Adipocyte (in vitro differentiated cells): ENCODE measurements around the gene GHR.

ENCODE experiments used
- DNase-seq: peaks from one replicate; pipeline ENCODE4 v3.0.0-alpha.2; 2015; ENCODE audit warnings: low read depth
- H3K27me3 ChIP-seq: replicated peaks from 2 replicates; pipeline ENCODE4 v1.7.0; 2013; ENCODE audit warnings: mild to moderate bottlenecking, low read length, moderate library complexity; ENCODE audit not compliant: control insufficient read depth, insufficient read depth
- H3K36me3 ChIP-seq: 2 replicates; pipeline ENCODE4 v1.7.0; 2013; ENCODE audit warnings: low read length, mild to moderate bottlenecking, moderate library complexity; ENCODE audit not compliant: control insufficient read depth, insufficient read depth, severe bottlenecking
- H3K4me1 ChIP-seq: 2 replicates; pipeline ENCODE4 v1.7.0; 2013; ENCODE audit warnings: mild to moderate bottlenecking, low read length, moderate library complexity; ENCODE audit not compliant: control insufficient read depth, insufficient read depth
- H3K4me3 ChIP-seq: 2 replicates; pipeline ENCODE4 v1.7.0; 2013; ENCODE audit warnings: mild to moderate bottlenecking, low read length, moderate library complexity
- H3K9ac ChIP-seq: 2 replicates; pipeline ENCODE4 v1.7.0; 2013; ENCODE audit warnings: mild to moderate bottlenecking, low read length, moderate library complexity
- H3K9me3 ChIP-seq: 2 replicates; pipeline ENCODE4 v1.7.0; 2013; ENCODE audit warnings: mild to moderate bottlenecking, low read length, moderate library complexity; ENCODE audit not compliant: control insufficient read depth

Gene GHR

GRCh38 chr5:42403236-42403635 is 20.0 kb upstream of the GHR start:
- Histone ChIP-seq H3K9ac (no peak overlapping the region), H3K4me3 (no peak overlapping the region), H3K4me1 (peaks cover 12% of the 10 kb centered on the region), H3K36me3 (no peaks in the 10 kb centered on the region), H3K9me3 (no peaks in the 10 kb centered on the region), H3K27me3 (peaks cover 7% of the 10 kb centered on the region)
- no peak for DNase-seq

GRCh38 chr5:42404366-42404765 is 18.9 kb upstream of the GHR start:
- H3K9me3 ChIP-seq: no peaks in the 10 kb centered on the region
- peaks cover 12% of the 10 kb centered on the region for H3K4me1 ChIP-seq
- DNase-seq: no peak
- no peaks in the 10 kb centered on the region for H3K27me3 ChIP-seq
- no peaks in the 10 kb centered on the region for H3K36me3 ChIP-seq
- H3K9ac ChIP-seq: no peak overlapping the region
- peak overlapping the region; percentile 42 for H3K4me3 ChIP-seq

- Histone ChIP-seq H3K36me3 (no peaks in the 10 kb centered on the region), H3K27me3 (no peaks in the 10 kb centered on the region), H3K4me3 (no peak overlapping the region), H3K4me1 (peaks cover 12% of the 10 kb centered on the region), H3K9ac (no peak overlapping the region), H3K9me3 (no peaks in the 10 kb centered on the region)
- no peak for DNase-seq
Measured at GRCh38 chr5:42419294-42419693, 3.9 kb upstream of the GHR start.

GRCh38 chr5:42422656-42423280 is 471 bp upstream of the GHR start:
- Histone ChIP-seq H3K36me3 (no peaks in the 10 kb centered on the region), H3K9me3 (no peaks in the 10 kb centered on the region), H3K4me1 (peaks cover 16% of the 10 kb centered on the region), H3K9ac (peak overlapping the region; percentile 94), H3K4me3 (peak overlapping the region; percentile 87), H3K27me3 (no peaks in the 10 kb centered on the region)
- no peak for DNase-seq

DNA sequence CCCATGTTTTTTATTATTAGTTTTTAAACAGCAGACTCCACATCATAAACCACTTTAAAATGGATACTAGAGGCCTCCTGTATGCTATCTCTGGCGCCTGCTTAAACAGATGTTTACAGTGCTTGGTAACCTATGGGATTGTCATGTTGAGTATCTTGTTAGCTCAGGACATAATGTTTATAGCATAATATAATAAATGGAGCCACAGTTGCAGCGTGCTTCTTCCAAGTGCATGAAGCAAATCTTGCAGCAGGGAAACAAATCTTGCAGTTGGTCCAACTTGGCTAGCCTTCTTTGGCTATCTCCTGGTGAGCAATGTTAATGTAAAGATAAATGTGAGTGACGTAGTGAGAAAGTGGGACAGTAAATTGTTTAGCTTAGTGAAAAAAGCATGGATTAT is 2.8 kb downstream of the GHR start:
- no peak for DNase-seq
- Histone ChIP-seq H3K4me3 (peak overlapping the region; percentile 87), H3K27me3 (no peaks in the 10 kb centered on the region), H3K36me3 (no peaks in the 10 kb centered on the region), H3K4me1 (peaks cover 23% of the 10 kb centered on the region), H3K9me3 (no peaks in the 10 kb centered on the region), H3K9ac (peak overlapping the region; percentile 94)

DNA sequence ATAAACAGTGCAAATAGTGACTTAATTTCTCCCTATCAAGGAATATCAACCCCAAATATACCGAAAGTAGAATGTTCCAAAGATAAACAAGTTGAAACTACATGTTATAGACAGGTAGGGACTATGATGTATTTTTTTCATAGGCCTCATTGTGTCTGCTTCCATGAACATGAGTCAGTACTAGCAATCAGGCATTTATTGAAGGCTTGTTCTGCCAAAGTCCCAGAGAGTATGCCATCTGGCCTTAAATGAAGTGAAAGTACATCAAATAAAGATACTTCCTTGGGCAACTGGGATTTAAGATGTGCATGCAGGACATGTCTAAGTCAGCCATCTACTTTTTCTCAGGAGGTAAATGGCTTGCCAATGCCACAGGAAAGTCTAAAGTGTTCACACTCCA is 6.5 kb downstream of the GHR start:
- no peak overlapping the region for H3K4me3 ChIP-seq
- H3K9me3 ChIP-seq: no peaks in the 10 kb centered on the region
- H3K27me3 ChIP-seq: no peaks in the 10 kb centered on the region
- DNase-seq: no peak
- no peaks in the 10 kb centered on the region for H3K36me3 ChIP-seq
- H3K4me1 ChIP-seq: peaks cover 24% of the 10 kb centered on the region
- no peak overlapping the region for H3K9ac ChIP-seq

DNA sequence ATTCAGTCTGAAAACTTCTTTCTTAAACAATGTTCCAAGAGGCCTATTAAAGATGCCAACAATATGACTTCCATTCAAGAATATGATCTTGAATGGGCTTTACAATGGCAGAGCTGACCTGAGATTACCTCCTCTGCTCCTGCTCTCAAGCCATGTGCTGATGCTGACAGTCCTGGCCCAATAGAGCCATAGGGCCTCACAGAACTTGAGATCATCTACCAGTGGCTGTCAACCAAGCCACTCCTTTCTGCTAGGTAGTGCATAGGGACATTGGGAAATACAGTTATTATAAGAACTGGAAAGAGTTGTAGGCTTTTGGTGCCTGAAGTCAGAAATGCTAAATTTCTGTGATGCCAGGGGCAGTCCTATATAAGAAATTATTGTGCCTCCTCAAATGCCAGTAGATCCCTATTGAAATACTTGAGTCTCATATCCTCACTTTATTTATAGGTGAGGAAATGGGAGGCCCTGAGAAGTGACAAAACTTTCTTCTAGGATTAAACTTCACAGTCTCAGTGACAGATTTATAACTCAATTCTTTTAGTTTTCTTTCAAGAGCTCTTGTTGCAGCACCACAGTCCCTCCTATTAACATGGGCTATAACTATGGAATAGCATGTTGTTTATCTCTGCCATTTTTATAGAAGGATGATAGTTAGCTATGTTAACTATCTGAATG is 10.9 kb downstream of the GHR start:
- peaks cover 3% of the 10 kb centered on the region for H3K9me3 ChIP-seq
- H3K9ac ChIP-seq: no peak overlapping the region
- H3K4me3 ChIP-seq: no peak overlapping the region
- H3K4me1 ChIP-seq: peaks cover 33% of the 10 kb centered on the region
- DNase-seq: no peak
- no peaks in the 10 kb centered on the region for H3K27me3 ChIP-seq
- no peaks in the 10 kb centered on the region for H3K36me3 ChIP-seq

GRCh38 chr5:42436051-42436450 is 12.8 kb downstream of the GHR start:
- H3K9me3 ChIP-seq: peaks cover 3% of the 10 kb centered on the region
- H3K9ac ChIP-seq: no peak overlapping the region
- no peaks in the 10 kb centered on the region for H3K27me3 ChIP-seq
- no peak overlapping the region for H3K4me3 ChIP-seq
- H3K4me1 ChIP-seq: peaks cover 26% of the 10 kb centered on the region
- DNase-seq: no peak
- peaks cover 8% of the 10 kb centered on the region for H3K36me3 ChIP-seq

- Histone ChIP-seq H3K9me3 (peaks cover 3% of the 10 kb centered on the region), H3K4me3 (no peak overlapping the region), H3K36me3 (no peaks in the 10 kb centered on the region), H3K4me1 (peaks cover 7% of the 10 kb centered on the region), H3K9ac (no peak overlapping the region), H3K27me3 (no peaks in the 10 kb centered on the region)
- DNase-seq: no peak
Measured at GRCh38 chr5:42454216-42454995, 31.2 kb downstream of the GHR start.

- peaks cover 4% of the 10 kb centered on the region for H3K36me3 ChIP-seq
- DNase-seq: no peak
- no peaks in the 10 kb centered on the region for H3K4me1 ChIP-seq
- H3K9me3 ChIP-seq: no peaks in the 10 kb centered on the region
- no peak overlapping the region for H3K9ac ChIP-seq
- H3K4me3 ChIP-seq: no peak overlapping the region
- no peaks in the 10 kb centered on the region for H3K27me3 ChIP-seq
Measured at GRCh38 chr5:42461033-42461432, 37.8 kb downstream of the GHR start.

DNA sequence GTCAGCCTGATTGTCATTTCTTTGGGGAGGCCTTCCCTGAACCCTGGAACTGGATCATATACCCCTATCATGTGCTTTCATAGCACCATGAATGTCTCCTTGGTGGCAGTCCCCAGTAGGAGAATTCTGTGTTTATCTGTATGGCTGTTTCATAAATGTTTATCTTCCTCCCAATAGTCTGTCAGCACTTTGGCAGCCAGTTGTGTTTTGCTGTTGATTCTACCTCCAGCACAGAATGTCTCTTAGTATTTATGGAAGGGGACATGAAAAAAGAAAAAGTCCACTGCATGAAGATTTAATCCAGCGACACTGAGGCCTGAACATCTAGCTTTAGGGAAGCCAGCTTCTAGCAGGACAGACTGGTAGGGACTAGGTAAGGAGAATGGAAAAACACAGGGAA is 38.3 kb downstream of the GHR start:
- Histone ChIP-seq H3K4me3 (no peak overlapping the region), H3K4me1 (no peaks in the 10 kb centered on the region), H3K27me3 (no peaks in the 10 kb centered on the region), H3K36me3 (peaks cover 4% of the 10 kb centered on the region), H3K9me3 (no peaks in the 10 kb centered on the region), H3K9ac (no peak overlapping the region)
- no peak for DNase-seq
